Spleen (tissue), 11 donors: ENCODE measurements around the gene SAFB. TPM values are rescaled to one million over a fixed set of nuclear protein-coding genes. Genes with fewer than 3 reads are reported as not detected.

Experiments used
- DNase-seq: peaks from one replicate; pipeline ENCODE4 v3.0.0-alpha.2; 2020
- H3K27ac ChIP-seq, 8 donors: fragments of 200-600 bp; sonication (generic) in 7 of 8; 1 replicate in 4 of 8; 2 replicates in 4 of 8; pipeline versions ENCODE4 v1.5.0 to v1.8.0; 2016 to 2021; ENCODE audit warnings: inconsistent platforms in 4 of 8, mild to moderate bottlenecking in 4 of 8, moderate library complexity in 1 of 8
- H3K27me3 ChIP-seq, 7 donors: fragments of 200-600 bp; sonication (generic) in 6 of 7; replicated peaks in 1 of 7; 1 replicate in 4 of 7; 2 replicates in 3 of 7; pipeline versions ENCODE4 v1.5.0 to v1.8.0; 2016 to 2021; ENCODE audit warnings: inconsistent platforms in 3 of 7, mild to moderate bottlenecking in 1 of 7
- H3K36me3 ChIP-seq, 6 donors: fragments of 200-600 bp; sonication (generic) in 5 of 6; 1 replicate in 4 of 6; 2 replicates in 2 of 6; pipeline versions ENCODE4 v1.5.0 to v1.8.0; 2016 to 2021; ENCODE audit warnings: inconsistent platforms in 2 of 6
- H3K4me1 ChIP-seq, 6 donors: fragments of 200-600 bp; sonication (generic) in 5 of 6; 1 replicate in 3 of 6; 2 replicates in 3 of 6; pipeline versions ENCODE4 v1.5.0 to v1.8.0; 2016 to 2021; ENCODE audit warnings: inconsistent platforms in 3 of 6
- H3K4me3 ChIP-seq, 8 donors: fragments of 200-600 bp; sonication (generic) in 7 of 8; 1 replicate in 4 of 8; 2 replicates in 4 of 8; pipeline versions ENCODE4 v1.5.0 to v1.8.0; 2016 to 2021; ENCODE audit warnings: inconsistent platforms in 4 of 8, mild to moderate bottlenecking in 4 of 8, moderate library complexity in 2 of 8
- H3K9me3 ChIP-seq, 8 donors: fragments of 200-600 bp; sonication (generic) in 7 of 8; 1 replicate in 4 of 8; 2 replicates in 4 of 8; pipeline versions ENCODE4 v1.5.0 to v1.8.0; 2016 to 2021; ENCODE audit warnings: inconsistent platforms in 4 of 8
- CTCF ChIP-seq, 11 experiments: fragments of 200-600 bp in 7 of 11; fragments of 450-650 bp in 4 of 11; sonication (generic) in 4 of 11; IDR thresholded peaks in 8 of 11; conservative IDR thresholded peaks in 3 of 11; 1 replicate in 7 of 11; 2 replicates in 4 of 11; pipeline versions ENCODE4 v1.4.0 to v1.8.0; 2016 to 2021; ENCODE audit warnings: antibody characterized with exemption in 11 of 11, inconsistent platforms in 4 of 11, mild to moderate bottlenecking in 1 of 11
- POLR2A ChIP-seq, 3 donors: fragments of 450-650 bp; IDR thresholded peaks; one replicate each; pipeline ENCODE4 v1.5.1; 2017; ENCODE audit warnings: antibody characterized with exemption in 3 of 3, mild to moderate bottlenecking in 1 of 3
- POLR2AphosphoS5 ChIP-seq, 3 donors: sonication (generic); formaldehyde crosslinking; IDR thresholded peaks; one replicate each; pipeline ENCODE4 v1.5.1; 2017; ENCODE audit warnings: antibody characterized with exemption in 3 of 3
- WGBS, 5 donors: extraction: QIAGEN DNeasy Blood & Tissue Kit in 3 of 5; methylation state at CpG; one replicate each; pipeline versions ENCODE4 v1.1.5 to v1.1.7; 2013 to 2018; 5-methylcytosine and 5-hydroxymethylcytosine counted together
- intact Hi-C: fragments of 100-400 bp; cut with DNase I; formaldehyde crosslinking; loops from one replicate; pipeline ENCODE4 v1.15.0; 2023; ENCODE audit warnings: low total_unique reads
- polyA plus RNA-seq, 3 donors: library from polyadenylated mRNA; stranded (reverse); fragments of 200-250 nt; gene quantifications; one replicate each; pipeline ENCODE4 v1.2.1, GENCODE V29; 2013
- total RNA-seq, 7 donors: library from RNA; depleted of rRNA in 3 of 7; stranded (reverse); fragments of >200 nt in 3 of 7; fragmentation: NEBNext Ultra II Directional in 4 of 7; extraction: Animal tissue kit (Norgen Biotek cat#: 25700) in 4 of 7; gene quantifications; one replicate each; pipeline versions ENCODE4 v1.1.0 to v1.2.1, GENCODE V29; 2016 to 2021
- donor health status: healthy with polysubstance abuse.
- donor health status: DM: no; HTN: no; CAD: no; lungs with moderate emphysema.
- donor health status: DM: no; HTN: no; CAD: no.
- donor health status: Bipolar disorder and iron deficiency.
- donor health status: healthy.
- donor health status: DM: no; HTN: no; CAD: no.
- donor health status: DM: yes; HTN: yes; CAD: no.

Gene SAFB
- total and polyA plus RNA-seq, 10 donors: 41.7 to 161 (median 99.2) TPM

GRCh38 chr19:5635427-5635826 lies 12.5 kb downstream of the SAFB start:
- peak; percentile 10 for DNase-seq
- Histone ChIP-seq H3K36me3 (peaks cover 0 to 71% (median 0%) of the 10 kb centered on the region in 6 donors), H3K4me1 (peaks cover 24 to 89% (median 58%) of the 10 kb centered on the region in 6 donors), H3K4me3 (no peak overlapping the region), H3K9me3 (no peaks in the 10 kb centered on the region), H3K27me3 (no peaks in the 10 kb centered on the region), H3K27ac (peak overlapping the region in 1 of 8 donors; percentile 0)
- intact Hi-C loops: no loop called here
- 75 to 85% (median 83%) methylated on average over 6 of the region's 6 CpGs for WGBS, 5 donors
- TF ChIP-seq POLR2A (IDR thresholded peaks at IDR 0.05) (no peak), CTCF (IDR thresholded peaks at IDR 0.05 in 8 of 11, conservative IDR thresholded peaks at IDR 0.05 in 3 of 11) (no peak), POLR2AphosphoS5 (IDR thresholded peaks at IDR 0.05) (no peak)

GRCh38 chr19:5637971-5638370 lies 15.1 kb downstream of the SAFB start:
- H3K4me3 ChIP-seq: no peak overlapping the region
- DNase-seq: no peak
- no peaks in the 10 kb centered on the region for H3K9me3 ChIP-seq
- TF ChIP-seq POLR2AphosphoS5 (IDR thresholded peaks at IDR 0.05) (no peak), CTCF (IDR thresholded peaks at IDR 0.05 in 8 of 11, conservative IDR thresholded peaks at IDR 0.05 in 3 of 11) (no peak), POLR2A (IDR thresholded peaks at IDR 0.05) (no peak)
- H3K27me3 ChIP-seq: no peaks in the 10 kb centered on the region
- peaks cover 0 to 69% (median 19%) of the 10 kb centered on the region in 6 donors for H3K36me3 ChIP-seq
- WGBS, 5 donors: 54 to 83% (median 74%) methylated on average over 1 of the region's 1 CpG
- H3K4me1 ChIP-seq: peaks cover 10 to 89% (median 47%) of the 10 kb centered on the region in 6 donors
- peak overlapping the region in 2 of 8 donors; percentile 26 to 33 for H3K27ac ChIP-seq
- intact Hi-C loops: no loop called here

GRCh38 chr19:5641171-5641570 lies 18.3 kb downstream of the SAFB start:
- Histone ChIP-seq H3K27ac (peak overlapping the region in 1 of 8 donors; percentile 49), H3K27me3 (no peaks in the 10 kb centered on the region), H3K4me1 (peaks cover 8 to 79% (median 35%) of the 10 kb centered on the region in 6 donors), H3K4me3 (no peak overlapping the region), H3K9me3 (no peaks in the 10 kb centered on the region), H3K36me3 (peaks cover 0 to 76% (median 49%) of the 10 kb centered on the region in 6 donors)
- intact Hi-C loops: no loop called here
- TF ChIP-seq CTCF (IDR thresholded peaks at IDR 0.05 in 8 of 11, conservative IDR thresholded peaks at IDR 0.05 in 3 of 11) (no peak), POLR2AphosphoS5 (IDR thresholded peaks at IDR 0.05) (no peak), POLR2A (IDR thresholded peaks at IDR 0.05) (no peak)
- 92 to 96% (median 93%) methylated on average over 4 of the region's 4 CpGs for WGBS, 5 donors
- no peak for DNase-seq

GRCh38 chr19:5642204-5642603 lies 19.3 kb downstream of the SAFB start:
- Histone ChIP-seq H3K36me3 (peaks cover 0 to 76% (median 59%) of the 10 kb centered on the region in 6 donors), H3K4me1 (peaks cover 8 to 69% (median 35%) of the 10 kb centered on the region in 6 donors)
- 69 to 83% (median 76%) methylated on average over 2 of the region's 2 CpGs for WGBS, 5 donors

More at GRCh38 chr19:5642204-5642603, 19.3 kb downstream of the SAFB start:
- peak overlapping the region in 2 of 8 donors; percentile 4 to 49 for H3K27ac ChIP-seq
- H3K4me3 ChIP-seq: no peak overlapping the region
- intact Hi-C loops: no loop called here
- DNase-seq: peak; percentile 20
- no peak for TF ChIP-seq POLR2A (IDR thresholded peaks at IDR 0.05)
- no peak for TF ChIP-seq CTCF (IDR thresholded peaks at IDR 0.05 in 8 of 11, conservative IDR thresholded peaks at IDR 0.05 in 3 of 11)
- TF ChIP-seq POLR2AphosphoS5 (IDR thresholded peaks at IDR 0.05): no peak
- no peaks in the 10 kb centered on the region for H3K27me3 ChIP-seq
- H3K9me3 ChIP-seq: no peaks in the 10 kb centered on the region
